Activated CD8-positive, alpha-beta T cell treated with anti-CD3 and anti-CD28 coated beads, Interleukin-2, amount 10 ng/mL, durations not matched to agents 7 days and 5 days (primary cell): Measurements from ENCODE around the gene MRPL39. TPM values are rescaled to one million over a fixed set of nuclear protein-coding genes. Genes with fewer than 3 reads are reported as not detected.

Experiments
- ATAC-seq: fragments of 150-1000 bp; cut with Tn5 transposase; one replicate; pipeline ENCODE4 v1.10.0; 2021; ENCODE audit warnings: moderate library complexity
- CTCF ChIA-PET: fragments of 350-600 bp; sonication (Branson Sonifier 250); formaldehyde crosslinking; loops from one replicate; lab custom pipeline; 2021; ENCODE audit warnings: antibody characterized with exemption; lab: Charles Lee
- POLR2A ChIA-PET: fragments of 350-600 bp; sonication (Branson Sonifier 250); formaldehyde crosslinking; loops from one replicate; lab custom pipeline; 2021; ENCODE audit warnings: antibody characterized with exemption; lab: Charles Lee
- DNase-seq: peaks from one replicate; pipeline ENCODE4 v3.0.0-alpha.2; 2020
- H3K27ac Mint-ChIP-seq: one replicate; pipeline ENCODE4 v1.8.0; 2021; ENCODE audit warnings: mild to moderate bottlenecking, mixed read lengths
- H3K27me3 Mint-ChIP-seq: one replicate; pipeline ENCODE4 v1.8.0; 2021; ENCODE audit warnings: low read depth, mixed read lengths
- H3K36me3 Mint-ChIP-seq: one replicate; pipeline ENCODE4 v1.8.0; 2021; ENCODE audit warnings: low read depth, mixed read lengths
- H3K4me1 Mint-ChIP-seq: one replicate; pipeline ENCODE4 v1.8.0; 2021; ENCODE audit warnings: low read depth, mixed read lengths
- H3K4me3 Mint-ChIP-seq: one replicate; pipeline ENCODE4 v1.8.0; 2021; ENCODE audit warnings: mild to moderate bottlenecking, mixed read lengths
- H3K9me3 Mint-ChIP-seq: one replicate; pipeline ENCODE4 v1.8.0; 2022; ENCODE audit warnings: mixed read lengths; ENCODE audit not compliant: insufficient read depth
- total RNA-seq, 2 experiments: library from RNA; stranded (reverse); gene quantifications; one replicate each; pipeline ENCODE4 v1.2.3, GENCODE V29; 2021

MRPL39 gene
- total RNA-seq, 2 experiments from 2014 or later, result 42.7 to 44.5 TPM

DNA sequence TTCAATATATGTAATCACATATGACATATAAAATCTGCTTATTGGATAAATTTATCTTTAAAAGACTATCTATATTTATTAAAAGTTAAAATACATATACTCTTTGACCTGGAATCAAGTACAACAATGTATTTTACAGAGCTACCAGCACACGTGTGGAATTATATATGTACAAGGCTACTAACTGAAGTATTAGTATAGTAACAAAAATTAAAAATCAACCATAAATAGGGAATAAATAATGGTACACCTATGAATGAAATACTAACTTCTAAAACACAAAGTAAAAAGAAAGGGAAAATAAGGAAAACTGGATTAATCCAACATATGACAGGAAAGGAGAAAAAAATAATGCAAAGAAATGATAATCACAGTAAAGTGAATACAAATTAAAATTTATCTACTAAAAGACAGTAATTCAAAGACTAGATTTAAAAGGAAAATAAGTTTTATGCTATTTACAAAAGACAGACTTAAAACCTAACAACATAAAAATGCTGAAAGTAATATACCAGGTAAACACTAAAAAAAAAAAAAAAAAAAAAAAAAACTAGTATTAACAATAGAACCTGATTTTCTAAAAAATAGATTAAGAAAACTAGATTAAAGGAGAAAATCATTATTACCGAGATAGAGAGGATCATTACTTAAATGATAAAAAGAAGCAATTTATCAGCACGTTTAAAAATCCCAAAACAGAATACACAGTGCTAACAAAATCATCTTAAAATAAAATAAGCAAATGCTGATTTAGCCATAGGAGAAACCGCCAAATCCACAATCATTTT lies 27.9 kb downstream of the MRPL39 start:
- Mint-ChIP-seq H3K27ac (no peak overlapping the region), H3K9me3 (no peaks in the 10 kb centered on the region), H3K4me3 (no peak overlapping the region), H3K36me3 (peaks cover 59% of the 10 kb centered on the region), H3K27me3 (no peaks in the 10 kb centered on the region), H3K4me1 (peaks cover 46% of the 10 kb centered on the region)
- ChIA-PET POLR2A (interaction anchor here (0.9 kb wide), 1 partner anchor 28 kb away, joined by 4 read pairs; no protein-coding TSS in a partner anchor), CTCF (interaction anchor here (0.6 to 0.8 kb wide), 2 partner anchors 125 to 272 kb away, joined by 3 to 4 read pairs; no protein-coding TSS in a partner anchor)
- DNase-seq, result no peak
- no peak for ATAC-seq

DNA sequence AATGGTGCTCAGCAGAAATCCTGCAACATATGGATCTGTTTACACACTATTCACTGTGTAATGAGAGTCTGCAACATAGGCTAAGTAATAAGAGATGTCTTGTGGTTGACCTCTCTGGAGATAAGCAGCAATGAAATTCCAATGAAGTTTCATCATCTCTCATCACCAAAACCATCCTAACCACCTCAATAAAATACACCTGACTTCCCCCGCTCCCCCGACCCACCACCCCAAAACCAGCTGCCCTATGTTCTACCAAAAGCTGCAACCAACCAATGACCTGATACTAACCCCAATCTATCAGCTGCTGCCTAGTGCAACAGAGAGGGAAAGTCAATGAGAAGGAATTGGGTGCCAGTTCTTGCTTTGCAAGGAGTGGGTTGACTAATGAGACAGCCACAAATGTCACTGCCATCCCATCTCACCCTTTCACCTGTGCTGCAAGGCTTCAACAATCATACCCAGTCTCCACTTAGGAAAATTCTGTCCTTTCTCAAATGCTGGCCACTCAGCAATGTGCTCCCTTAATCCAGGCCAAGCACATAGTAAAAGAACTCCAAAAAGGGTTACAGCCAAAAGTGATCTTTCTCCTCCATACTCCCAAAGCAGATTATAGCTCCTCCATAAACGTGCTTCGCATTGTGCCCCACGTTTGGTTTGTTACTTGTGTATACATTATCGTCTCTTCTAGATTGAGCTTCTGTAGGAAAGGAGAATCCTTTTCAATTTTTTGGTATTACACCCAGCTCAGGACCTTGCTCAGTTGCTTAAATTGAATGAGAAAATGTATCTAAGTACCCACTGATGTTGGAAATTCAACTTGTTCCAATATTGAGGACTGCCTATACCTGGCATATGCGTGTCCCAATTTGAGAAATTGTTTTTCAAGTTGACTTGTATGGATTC lies 29.0 kb downstream of the MRPL39 start:
- Mint-ChIP-seq H3K4me3 (no peak overlapping the region), H3K27ac (peak overlapping the region; percentile 50), H3K4me1 (peaks cover 55% of the 10 kb centered on the region), H3K9me3 (no peaks in the 10 kb centered on the region), H3K36me3 (peaks cover 59% of the 10 kb centered on the region), H3K27me3 (no peaks in the 10 kb centered on the region)
- ATAC-seq (no peak), DNase-seq (no peak)
- CTCF ChIA-PET, result interaction anchor here (0.7 to 2.3 kb wide), 6 partner anchors 10 to 157 kb away, joined by 3 to 8 read pairs (median 4); no protein-coding TSS in a partner anchor
- POLR2A ChIA-PET, result interaction anchor here (0.9 kb wide), 1 partner anchor 30 kb away, joined by 4 read pairs; no protein-coding TSS in a partner anchor

DNA sequence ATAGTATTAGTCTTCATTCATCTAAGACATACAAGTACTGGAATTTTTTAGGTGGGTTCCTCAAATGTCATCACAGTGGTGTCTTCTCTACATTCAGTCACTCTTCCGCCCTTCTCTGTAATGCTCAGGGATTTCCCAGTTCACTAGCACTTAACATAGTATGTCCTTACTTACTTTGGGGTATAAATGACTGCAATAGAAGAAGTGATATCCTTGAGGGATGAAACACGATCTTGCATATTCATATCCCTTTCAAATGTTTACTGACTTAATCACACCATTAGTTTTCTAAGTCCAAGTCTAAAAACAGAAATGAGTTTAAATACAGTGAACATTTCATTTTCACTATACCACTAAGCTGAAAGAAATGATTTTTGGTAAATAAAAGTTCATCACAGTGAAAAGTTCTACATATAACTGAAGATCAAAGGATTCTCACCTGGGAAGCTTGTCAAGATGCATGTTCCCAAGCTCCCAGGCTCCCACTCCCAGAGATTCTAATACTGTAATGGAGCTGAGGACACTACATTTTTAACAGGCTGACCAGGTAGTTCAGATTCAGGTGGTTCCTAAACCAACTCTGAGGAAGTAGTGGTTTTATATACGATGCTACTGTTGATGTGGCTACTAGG lies 29.7 kb downstream of the MRPL39 start:
- ChIA-PET CTCF (interaction anchor here (0.8 to 2.3 kb wide), 4 partner anchors 9 to 156 kb away, joined by 3 to 8 read pairs (median 5); no protein-coding TSS in a partner anchor), POLR2A (no interaction called here)
- Mint-ChIP-seq H3K4me1 (peaks cover 55% of the 10 kb centered on the region), H3K27ac (peak overlapping the region; percentile 50), H3K27me3 (no peaks in the 10 kb centered on the region), H3K4me3 (no peak overlapping the region), H3K36me3 (peaks cover 60% of the 10 kb centered on the region), H3K9me3 (no peaks in the 10 kb centered on the region)
- DNase-seq (no peak), ATAC-seq (no peak)

DNA sequence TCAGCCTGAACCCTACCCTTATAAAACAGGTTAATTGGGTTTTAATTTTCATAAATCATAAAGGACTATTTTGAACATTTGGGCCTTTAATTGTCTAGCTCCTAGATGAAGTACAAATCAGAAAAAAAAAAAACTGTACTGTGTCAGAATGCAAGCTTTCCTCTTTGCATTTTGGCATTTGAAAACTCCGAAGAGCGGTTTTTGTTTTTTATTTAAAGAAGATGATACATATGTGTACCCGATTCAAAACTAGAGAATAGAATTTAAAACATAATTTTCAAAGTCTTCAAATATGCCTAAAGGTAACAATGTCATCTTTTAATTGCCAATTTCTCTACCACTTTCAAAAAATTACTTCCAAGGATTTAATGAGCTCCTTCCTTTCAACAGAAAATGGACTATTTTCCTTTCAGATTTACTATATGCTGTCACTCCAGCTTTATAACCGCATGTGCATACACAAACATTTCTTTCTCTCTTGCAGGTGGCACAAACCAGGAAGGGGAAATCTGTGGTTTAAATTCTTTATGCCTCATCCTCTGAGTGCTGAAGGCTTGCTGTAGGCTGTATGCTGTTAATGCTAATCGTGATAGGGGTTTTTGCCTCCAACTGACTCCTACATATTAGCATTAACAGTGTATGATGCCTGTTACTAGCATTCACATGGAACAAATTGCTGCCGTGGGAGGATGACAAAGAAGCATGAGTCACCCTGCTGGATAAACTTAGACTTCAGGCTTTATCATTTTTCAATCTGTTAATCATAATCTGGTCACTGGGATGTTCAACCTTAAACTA lies 33.7 kb downstream of the MRPL39 start:
- peaks cover 76% of the 10 kb centered on the region for H3K4me1 Mint-ChIP-seq
- ATAC-seq (peak; percentile 68), DNase-seq (peak; percentile 45)
- H3K27me3 Mint-ChIP-seq, result no peaks in the 10 kb centered on the region
- peaks cover 67% of the 10 kb centered on the region for H3K36me3 Mint-ChIP-seq
- H3K9me3 Mint-ChIP-seq, result no peaks in the 10 kb centered on the region
- peak overlapping the region; percentile 88 for H3K27ac Mint-ChIP-seq
- CTCF ChIA-PET, result interaction anchor here (0.9 to 5.1 kb wide), 7 partner anchors 9 to 151 kb away, joined by 3 to 18 read pairs (median 7); partner anchors contain the start of gene MRPL39
- peak overlapping the region; percentile 75 for H3K4me3 Mint-ChIP-seq
- POLR2A ChIA-PET, result interaction anchor here (0.6 to 3.8 kb wide), 7 partner anchors 9 to 161 kb away, joined by 3 to 21 read pairs (median 4); partner anchors contain the start of genes ATP5PF and GABPA

DNA sequence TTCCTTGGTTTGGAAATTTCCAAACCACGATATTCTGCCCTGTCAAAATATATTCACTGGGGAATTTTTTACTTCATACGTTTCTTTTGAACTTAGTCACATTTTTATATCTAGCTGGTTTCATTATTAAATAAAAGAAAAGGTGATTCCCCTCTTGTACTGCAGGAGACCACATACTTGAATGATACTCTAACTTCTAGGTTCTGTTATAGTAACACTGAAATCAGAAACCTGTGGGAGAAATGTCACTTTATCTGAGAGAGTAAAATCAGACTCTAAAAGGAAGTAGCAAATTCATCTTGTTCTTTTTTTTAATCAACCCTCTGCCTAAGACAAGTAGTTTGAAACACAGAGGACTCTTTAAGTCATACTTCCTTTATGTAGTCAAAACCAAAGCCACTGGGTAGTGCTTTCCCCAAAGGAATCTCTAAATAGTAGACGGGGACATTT lies 34.4 kb downstream of the MRPL39 start:
- H3K27ac Mint-ChIP-seq, result peak overlapping the region; percentile 88
- ChIA-PET POLR2A (interaction anchor here (0.6 to 3.8 kb wide), 6 partner anchors 10 to 162 kb away, joined by 3 to 21 read pairs (median 4); partner anchors contain the start of genes ATP5PF and GABPA), CTCF (interaction anchor here (1.4 to 5.1 kb wide), 4 partner anchors 8 to 150 kb away, joined by 5 to 18 read pairs (median 10); partner anchors contain the start of gene MRPL39)
- H3K9me3 Mint-ChIP-seq, result no peaks in the 10 kb centered on the region
- H3K27me3 Mint-ChIP-seq, result no peaks in the 10 kb centered on the region
- peak overlapping the region; percentile 75 for H3K4me3 Mint-ChIP-seq
- H3K4me1 Mint-ChIP-seq, result peaks cover 75% of the 10 kb centered on the region
- peaks cover 64% of the 10 kb centered on the region for H3K36me3 Mint-ChIP-seq
- DNase-seq (no peak), ATAC-seq (peak; percentile 58)

DNA sequence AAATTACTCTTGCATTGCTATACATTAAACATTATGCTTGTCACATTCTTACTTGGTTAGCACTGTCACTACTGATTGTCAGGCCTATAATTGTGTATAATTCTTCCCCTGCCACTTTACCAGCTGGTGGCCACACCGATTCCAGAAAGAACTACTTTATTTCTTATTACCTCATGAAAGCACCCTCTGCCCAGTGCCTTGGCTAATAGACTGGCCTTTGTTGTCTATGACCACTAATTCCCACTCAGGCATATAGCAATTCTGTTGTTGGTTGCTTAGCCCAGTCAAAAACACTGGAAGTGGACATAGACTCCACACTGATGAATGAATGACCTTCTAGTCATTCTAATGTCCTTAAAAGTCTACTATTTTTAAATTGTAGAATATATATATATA lies 35.6 kb downstream of the MRPL39 start:
- Mint-ChIP-seq H3K27me3 (no peaks in the 10 kb centered on the region), H3K36me3 (peaks cover 63% of the 10 kb centered on the region), H3K9me3 (no peaks in the 10 kb centered on the region), H3K27ac (no peak overlapping the region), H3K4me3 (no peak overlapping the region), H3K4me1 (peaks cover 78% of the 10 kb centered on the region)
- no peak for ATAC-seq
- ChIA-PET CTCF (no interaction called here), POLR2A (interaction anchor here (3.8 kb wide), 1 partner anchor 8 kb away, joined by 21 read pairs; no protein-coding TSS in a partner anchor)
- no peak for DNase-seq

DNA sequence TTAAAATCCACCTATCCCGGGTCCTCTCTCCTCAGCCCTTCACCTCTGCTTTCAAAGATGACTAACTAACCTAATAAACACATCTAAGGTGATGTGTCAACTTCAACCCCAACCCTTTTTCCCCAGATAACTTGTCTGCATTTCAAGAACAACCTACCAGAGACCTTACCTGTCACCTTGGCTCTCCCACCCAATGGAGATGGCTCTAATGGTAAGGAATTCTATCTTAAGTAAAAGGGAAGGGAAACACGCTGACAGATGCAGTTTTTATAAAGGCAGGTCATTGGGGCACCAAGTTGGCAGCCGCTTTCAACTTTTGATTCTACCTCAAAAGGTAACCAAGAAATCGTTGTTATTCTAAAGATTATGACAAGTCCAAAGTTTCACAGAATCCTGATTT lies 37.6 kb downstream of the MRPL39 start:
- H3K4me3 Mint-ChIP-seq, result peak overlapping the region; percentile 0
- ATAC-seq (no peak), DNase-seq (no peak)
- peaks cover 62% of the 10 kb centered on the region for H3K36me3 Mint-ChIP-seq
- H3K27me3 Mint-ChIP-seq, result no peaks in the 10 kb centered on the region
- ChIA-PET POLR2A (no interaction called here), CTCF (interaction anchor here (3.5 kb wide), 1 partner anchor 147 kb away, joined by 40 read pairs; no protein-coding TSS in a partner anchor)
- H3K27ac Mint-ChIP-seq, result peak overlapping the region; percentile 43
- H3K9me3 Mint-ChIP-seq, result no peaks in the 10 kb centered on the region
- H3K4me1 Mint-ChIP-seq, result peaks cover 79% of the 10 kb centered on the region

DNA sequence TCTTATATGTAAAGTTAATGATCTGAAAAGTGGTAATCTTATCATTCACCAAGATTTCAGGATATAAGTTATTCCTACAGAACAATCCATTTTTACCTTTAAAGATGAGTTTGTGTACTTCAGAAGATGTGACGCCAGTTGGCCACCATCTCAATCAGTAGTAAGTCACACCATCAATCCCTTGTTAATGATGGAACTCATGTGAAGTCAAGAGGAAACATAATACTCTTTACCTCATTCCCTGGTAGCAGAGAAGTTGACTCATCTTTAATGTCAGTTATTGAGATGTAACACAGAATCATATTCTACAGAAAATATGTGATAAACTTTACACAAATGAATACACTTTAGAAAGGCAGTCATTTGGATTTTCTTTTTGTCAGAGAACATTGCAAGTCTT lies 38.2 kb downstream of the MRPL39 start:
- Mint-ChIP-seq H3K9me3 (no peaks in the 10 kb centered on the region), H3K27ac (peak overlapping the region; percentile 36), H3K4me3 (no peak overlapping the region), H3K4me1 (peaks cover 81% of the 10 kb centered on the region), H3K36me3 (peaks cover 68% of the 10 kb centered on the region), H3K27me3 (no peaks in the 10 kb centered on the region)
- ATAC-seq, result no peak
- CTCF ChIA-PET, result interaction anchor here (0.9 to 3.5 kb wide), 6 partner anchors 9 to 146 kb away, joined by 3 to 40 read pairs (median 6); no protein-coding TSS in a partner anchor
- POLR2A ChIA-PET, result interaction anchor here (2.7 kb wide), 1 partner anchor 148 kb away, joined by 9 read pairs; no protein-coding TSS in a partner anchor
- DNase-seq, result no peak

DNA sequence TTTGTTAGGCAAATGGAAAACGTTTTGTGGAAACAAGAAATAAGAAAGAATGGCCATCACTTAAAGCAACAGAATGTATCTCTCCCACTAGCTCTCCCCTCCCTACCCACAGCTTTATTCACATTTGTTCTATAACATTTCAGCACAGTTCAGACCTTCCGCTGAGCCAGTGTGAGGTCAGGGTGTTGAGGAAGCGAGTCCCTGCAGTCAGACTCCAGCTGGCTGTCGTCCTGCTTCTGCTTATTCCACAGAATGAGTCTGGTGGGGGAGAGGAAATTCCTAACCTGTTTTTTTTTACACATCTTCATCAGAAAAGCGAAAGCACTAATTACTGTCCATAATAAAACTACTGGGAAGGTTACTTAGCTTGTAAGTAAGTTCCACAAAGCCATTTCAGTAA lies 39.0 kb downstream of the MRPL39 start:
- DNase-seq (no peak), ATAC-seq (no peak)
- peak overlapping the region; percentile 86 for H3K27ac Mint-ChIP-seq
- POLR2A ChIA-PET, result interaction anchor here (1.0 to 2.7 kb wide), 3 partner anchors 111 to 148 kb away, joined by 3 to 9 read pairs (median 4); no protein-coding TSS in a partner anchor
- peaks cover 70% of the 10 kb centered on the region for H3K36me3 Mint-ChIP-seq
- CTCF ChIA-PET, result interaction anchor here (0.7 to 3.5 kb wide), 8 partner anchors 10 to 182 kb away, joined by 3 to 40 read pairs (median 3); no protein-coding TSS in a partner anchor
- peaks cover 81% of the 10 kb centered on the region for H3K4me1 Mint-ChIP-seq
- peak overlapping the region; percentile 49 for H3K4me3 Mint-ChIP-seq
- H3K27me3 Mint-ChIP-seq, result no peaks in the 10 kb centered on the region
- no peaks in the 10 kb centered on the region for H3K9me3 Mint-ChIP-seq

DNA sequence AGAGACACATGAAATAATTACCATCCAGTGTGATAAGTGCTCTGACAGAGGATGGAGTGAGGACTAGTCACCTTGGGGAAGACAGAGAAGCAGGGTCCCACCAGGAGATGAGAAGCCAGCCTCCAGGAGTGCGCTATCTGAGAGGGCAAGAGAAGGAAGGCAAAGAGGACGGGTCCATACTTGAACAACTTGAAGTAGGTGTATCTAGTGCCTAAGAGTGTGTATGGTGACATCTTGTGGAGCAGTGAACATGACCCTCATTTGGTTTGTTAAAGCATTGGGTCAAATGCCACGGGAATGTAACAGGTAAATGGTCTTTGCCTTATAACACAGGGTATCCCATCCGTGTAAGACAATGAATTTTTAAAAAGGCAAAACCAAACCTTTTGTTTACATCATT lies 39.8 kb downstream of the MRPL39 start:
- peak; percentile 12 for ATAC-seq
- H3K36me3 Mint-ChIP-seq, result peaks cover 70% of the 10 kb centered on the region

More for the DNA sequence above, 39.8 kb downstream of the MRPL39 start:
- Mint-ChIP-seq H3K4me1 (peaks cover 74% of the 10 kb centered on the region), H3K27me3 (no peaks in the 10 kb centered on the region), H3K27ac (peak overlapping the region; percentile 63), H3K9me3 (no peaks in the 10 kb centered on the region), H3K4me3 (peak overlapping the region; percentile 39)
- POLR2A ChIA-PET, result interaction anchor here (0.8 to 2.7 kb wide), 3 partner anchors 110 to 147 kb away, joined by 3 to 9 read pairs (median 4); no protein-coding TSS in a partner anchor
- DNase-seq, result no peak
- CTCF ChIA-PET, result interaction anchor here (1.0 to 3.5 kb wide), 8 partner anchors 11 to 181 kb away, joined by 3 to 40 read pairs (median 3); no protein-coding TSS in a partner anchor
